SH-SY5Y (cell line): ENCODE data around the gene NAMPT.

ENCODE experiments used
- GATA2 ChIP-seq: IDR thresholded peaks from 2 replicates; pipeline ENCODE4 v1.6.1; 2011; ENCODE audit warnings: mild to moderate bottlenecking, low read depth, low read length
- GATA3 ChIP-seq: IDR thresholded peaks from 2 replicates; pipeline ENCODE4 v1.6.1; 2011; ENCODE audit warnings: low read depth, mild to moderate bottlenecking, low read length, moderate library complexity

DNA sequence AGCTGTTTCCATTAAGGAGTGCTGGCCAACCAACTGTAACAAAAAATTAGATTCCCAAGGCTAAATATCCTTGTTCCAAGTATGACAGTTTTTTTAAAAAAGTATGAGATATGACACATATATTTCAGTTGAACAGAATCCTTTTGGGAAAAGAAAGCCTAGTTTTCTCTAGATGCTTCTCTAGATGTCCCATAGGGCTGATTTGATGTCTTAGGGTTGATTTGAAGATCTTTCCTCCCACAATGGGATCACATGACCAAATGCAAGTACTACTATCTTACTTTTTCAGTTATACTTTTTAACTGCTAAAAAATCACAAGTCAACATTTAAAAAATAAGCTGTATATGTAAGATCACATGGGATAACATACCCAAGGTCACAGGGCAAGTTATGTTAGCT is 3.7 kb downstream of the NAMPT start:
- TF ChIP-seq GATA2 (no peak), GATA3 (no peak)
